ENCODE data around the gene LAYN.

DNA sequence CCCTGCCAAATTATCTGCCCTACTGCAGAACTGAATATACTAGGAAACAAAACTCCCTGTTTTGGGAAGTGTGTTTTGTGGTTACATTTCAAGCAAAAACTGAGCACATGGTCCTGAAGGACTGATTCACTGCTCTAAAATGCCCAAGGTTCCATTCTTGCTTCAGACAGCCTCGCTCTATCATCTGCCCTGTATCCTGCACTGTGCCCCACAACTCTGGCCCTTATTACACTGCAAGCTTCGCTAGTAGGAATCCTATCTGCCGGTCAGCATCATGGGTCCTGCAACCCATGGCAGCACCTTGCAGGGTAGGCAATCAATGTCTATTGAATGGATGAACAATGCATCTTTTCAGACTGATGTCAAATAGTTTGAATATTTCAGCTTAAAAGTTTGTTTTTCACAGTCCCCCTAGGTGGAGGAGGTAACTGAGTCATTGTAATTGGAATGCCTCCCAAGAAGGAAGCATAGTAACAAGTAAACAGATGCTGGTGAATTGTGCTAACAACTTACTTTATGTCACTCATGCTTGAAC, 21.3 kb downstream of the LAYN start:
- TF ChIP-seq POLR2A (IDR thresholded peaks at IDR 0.05; ENCODE audit: extremely low read depth, insufficient read length) = no peak
- TF ChIP-seq, protein P1, sequence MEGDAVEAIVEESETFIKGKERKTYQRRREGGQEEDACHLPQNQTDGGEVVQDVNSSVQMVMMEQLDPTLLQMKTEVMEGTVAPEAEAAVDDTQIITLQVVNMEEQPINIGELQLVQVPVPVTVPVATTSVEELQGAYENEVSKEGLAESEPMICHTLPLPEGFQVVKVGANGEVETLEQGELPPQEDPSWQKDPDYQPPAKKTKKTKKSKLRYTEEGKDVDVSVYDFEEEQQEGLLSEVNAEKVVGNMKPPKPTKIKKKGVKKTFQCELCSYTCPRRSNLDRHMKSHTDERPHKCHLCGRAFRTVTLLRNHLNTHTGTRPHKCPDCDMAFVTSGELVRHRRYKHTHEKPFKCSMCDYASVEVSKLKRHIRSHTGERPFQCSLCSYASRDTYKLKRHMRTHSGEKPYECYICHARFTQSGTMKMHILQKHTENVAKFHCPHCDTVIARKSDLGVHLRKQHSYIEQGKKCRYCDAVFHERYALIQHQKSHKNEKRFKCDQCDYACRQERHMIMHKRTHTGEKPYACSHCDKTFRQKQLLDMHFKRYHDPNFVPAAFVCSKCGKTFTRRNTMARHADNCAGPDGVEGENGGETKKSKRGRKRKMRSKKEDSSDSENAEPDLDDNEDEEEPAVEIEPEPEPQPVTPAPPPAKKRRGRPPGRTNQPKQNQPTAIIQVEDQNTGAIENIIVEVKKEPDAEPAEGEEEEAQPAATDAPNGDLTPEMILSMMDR (IDR thresholded peaks at IDR 0.05; ENCODE audit: low read depth, low read length) = no peak
